GM21825 (cell line): Measurements from ENCODE around the gene ERFE.

ENCODE experiments used
- ATAC-seq: cut with Tn5 transposase; IDR thresholded peaks from one replicate; pipeline ENCODE4 v1.9.1; 2021; ENCODE audit warnings: mild to moderate bottlenecking, moderate library complexity; ENCODE audit not compliant: unreplicated experiment

The ERFE gene

DNA sequence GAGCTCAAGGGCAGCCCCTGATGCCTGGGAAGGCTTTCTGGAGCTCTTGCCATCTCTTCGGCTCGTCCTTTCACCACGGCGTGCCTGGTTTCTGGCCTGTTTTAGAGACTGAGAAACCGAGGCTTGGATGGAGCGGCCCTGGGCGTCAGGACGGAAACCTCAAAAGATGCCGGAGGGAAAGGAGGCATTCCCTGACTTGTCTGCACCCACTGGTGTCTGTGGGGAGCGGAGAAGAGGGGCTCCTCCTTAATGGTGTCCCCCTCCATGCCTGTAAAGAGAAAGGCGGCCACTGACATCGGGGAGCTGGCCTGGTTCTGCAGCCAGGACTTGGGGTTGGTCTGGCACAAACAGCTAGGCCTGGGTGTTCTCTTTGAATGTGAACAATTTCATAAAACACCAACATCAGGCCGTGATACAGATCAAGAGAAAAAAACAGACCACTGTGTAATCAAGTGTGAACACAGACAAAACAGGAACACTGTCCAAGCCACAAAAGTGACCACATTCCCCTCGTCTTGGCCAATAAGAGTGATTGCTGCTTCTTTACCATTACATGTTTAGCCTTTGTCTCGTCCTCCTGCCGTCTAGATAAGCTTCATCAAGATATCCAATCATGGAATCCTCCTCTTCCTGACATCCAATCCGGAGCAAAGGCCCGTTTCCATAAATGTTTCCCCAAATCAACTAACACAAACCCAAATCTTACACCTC is 45.4 kb downstream of the ERFE start:
- ATAC-seq: no peak

DNA sequence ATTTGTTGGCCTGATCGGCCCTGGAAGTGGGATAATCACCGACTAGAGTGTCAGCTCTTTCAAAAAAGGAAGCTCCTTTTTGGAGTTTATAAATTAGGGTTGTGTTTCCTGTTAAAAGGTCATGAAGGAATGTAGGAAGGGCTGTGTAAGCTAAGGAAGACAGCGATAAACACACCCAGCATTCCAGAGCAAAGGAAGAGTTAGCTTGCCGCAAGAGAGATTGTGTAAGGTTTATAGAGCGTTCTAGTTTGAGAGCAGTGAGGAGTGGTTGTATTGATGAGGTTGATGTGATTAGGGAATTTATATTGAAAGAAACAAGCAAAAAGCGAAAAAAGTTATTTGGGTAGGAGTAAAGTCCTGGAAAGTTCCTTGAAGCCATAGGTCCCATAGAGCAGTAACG is 48.2 kb downstream of the ERFE start:
- no peak for ATAC-seq

DNA sequence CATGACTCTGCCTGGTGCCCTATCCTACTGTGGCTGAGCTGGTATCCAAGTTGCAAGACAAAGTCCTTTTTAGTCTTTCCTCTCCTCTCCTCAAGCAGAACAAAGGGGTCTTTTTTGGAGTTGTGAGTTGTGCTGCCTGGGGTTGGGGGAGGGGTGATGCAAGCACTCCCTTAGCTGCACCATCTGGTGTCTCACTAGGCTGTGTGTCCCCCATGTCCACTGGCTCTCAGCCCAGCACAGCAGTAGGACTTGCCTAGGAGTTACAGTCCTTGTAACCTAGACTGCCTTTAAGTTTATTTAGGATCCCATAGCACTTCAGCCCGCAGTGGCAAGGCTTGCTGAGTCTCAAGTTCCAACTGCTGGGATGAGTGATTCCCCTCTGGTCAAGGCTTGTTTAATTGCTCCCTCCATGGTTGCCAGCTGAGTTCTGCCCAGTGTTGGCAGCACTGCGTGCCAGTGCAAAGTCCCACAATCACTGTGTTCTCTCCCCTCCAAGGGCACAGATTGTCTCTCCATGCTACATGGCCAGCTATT is 57.9 kb downstream of the ERFE start:
- ATAC-seq: no peak
